WTC11 (cell line): ENCODE results near the gene MLST8. TPM values are rescaled to one million over a fixed set of nuclear protein-coding genes. Genes with fewer than 3 reads are reported as not detected.
A peak's percentile ranks its signal among the peaks of the same experiment; 100 is the strongest.

ENCODE experiments used
- ATAC-seq: fragments of 200-7000 bp; cut with Tn5 transposase; 2 replicates; pipeline ENCODE4 v1.10.0; 2021; ENCODE audit warnings: mild to moderate bottlenecking, moderate library complexity
- CTCF ChIA-PET: fragments of 300-600 bp; sonication (Branson Sonifier 250); formaldehyde crosslinking; loops from one replicate; lab custom pipeline; 2021; ENCODE audit warnings: antibody characterized with exemption; lab: Charles Lee
- POLR2A ChIA-PET: fragments of 350-600 bp; sonication (Branson Sonifier 250); formaldehyde crosslinking; loops from one replicate; lab custom pipeline; 2021; ENCODE audit warnings: antibody characterized with exemption; lab: Charles Lee
- DNase-seq: peaks from one replicate; pipeline ENCODE4 v3.0.0; 2021; ENCODE audit warnings: low spot score
- H3K27ac Mint-ChIP-seq: 2 replicates; pipeline ENCODE4 v1.8.0; 2021; ENCODE audit warnings: mixed read lengths
- H3K27me3 Mint-ChIP-seq: 2 replicates; pipeline ENCODE4 v1.8.0; 2021; ENCODE audit warnings: low read depth, mild to moderate bottlenecking, moderate library complexity, mixed read lengths
- H3K36me3 Mint-ChIP-seq: 2 replicates; pipeline ENCODE4 v1.8.0; 2021; ENCODE audit warnings: mixed read lengths
- H3K4me1 Mint-ChIP-seq: 2 replicates; pipeline ENCODE4 v1.8.0; 2022; ENCODE audit warnings: mixed read lengths
- H3K4me3 Mint-ChIP-seq: 2 replicates; pipeline ENCODE4 v1.8.0; 2021; ENCODE audit warnings: mild to moderate bottlenecking, moderate library complexity, mixed read lengths
- H3K9me3 Mint-ChIP-seq: 2 replicates; pipeline ENCODE4 v1.8.0; 2021; ENCODE audit warnings: mixed read lengths
- ATF6 ChIP-seq: sonication (generic); formaldehyde crosslinking; IDR thresholded peaks from 2 replicates; pipeline ENCODE4 v1.8.1; 2023; ENCODE audit warnings: mild to moderate bottlenecking, missing genetic modification reagents
- E2F1 ChIP-seq: sonication (generic); formaldehyde crosslinking; IDR thresholded peaks from 2 replicates; pipeline ENCODE4 v1.8.0; 2022; ENCODE audit warnings: mild to moderate bottlenecking, missing genetic modification reagents
- E2F4 ChIP-seq: sonication (generic); formaldehyde crosslinking; IDR thresholded peaks from 2 replicates; pipeline ENCODE4 v1.8.1; 2022; ENCODE audit warnings: low read depth, mild to moderate bottlenecking, moderate library complexity, missing genetic modification reagents, borderline replicate concordance
- ELF4 ChIP-seq: sonication (generic); formaldehyde crosslinking; IDR thresholded peaks from 2 replicates; pipeline ENCODE4 v1.8.1; 2022; ENCODE audit warnings: low read depth, mild to moderate bottlenecking, moderate library complexity, missing genetic modification reagents
- FOXK1 ChIP-seq: sonication (generic); formaldehyde crosslinking; IDR thresholded peaks from 2 replicates; pipeline ENCODE4 v1.8.0; 2022; ENCODE audit warnings: mild to moderate bottlenecking, moderate library complexity, missing genetic modification reagents
- FOXP1 ChIP-seq: sonication (generic); formaldehyde crosslinking; IDR thresholded peaks from 2 replicates; pipeline ENCODE4 v1.8.0; 2022; ENCODE audit warnings: missing genetic modification reagents, mild to moderate bottlenecking, moderate library complexity, borderline replicate concordance
- FOXP4 ChIP-seq: sonication (generic); formaldehyde crosslinking; IDR thresholded peaks from 2 replicates; pipeline ENCODE4 v1.8.0; 2022; ENCODE audit warnings: mild to moderate bottlenecking, missing genetic modification reagents
- GABPB1 ChIP-seq: sonication (generic); formaldehyde crosslinking; IDR thresholded peaks from 2 replicates; pipeline ENCODE4 v1.8.1; 2023; ENCODE audit warnings: mild to moderate bottlenecking, missing genetic modification reagents
- NFATC4 ChIP-seq: fragments of 250-450 bp; sonication (Bioruptor Pico); IDR thresholded peaks from 2 replicates; pipeline ENCODE4 v1.9.0; 2021; ENCODE audit warnings: mild to moderate bottlenecking
- NFYB ChIP-seq: sonication (generic); formaldehyde crosslinking; conservative IDR thresholded peaks from 2 replicates; pipeline ENCODE4 v1.8.0; 2022; ENCODE audit warnings: low read depth, missing genetic modification reagents
- NR2C2 ChIP-seq: sonication (generic); formaldehyde crosslinking; IDR thresholded peaks from 2 replicates; pipeline ENCODE4 v1.8.0; 2022; ENCODE audit warnings: mild to moderate bottlenecking, missing genetic modification reagents
- RELA ChIP-seq: sonication (generic); formaldehyde crosslinking; IDR thresholded peaks from 2 replicates; pipeline ENCODE4 v1.8.1; 2022; ENCODE audit warnings: missing genetic modification reagents, mild to moderate bottlenecking, borderline replicate concordance
- SP1 ChIP-seq: sonication (generic); formaldehyde crosslinking; conservative IDR thresholded peaks from 2 replicates; pipeline ENCODE4 v1.8.1; 2022; ENCODE audit warnings: missing genetic modification reagents
- TCF7 ChIP-seq: sonication (generic); formaldehyde crosslinking; IDR thresholded peaks from 2 replicates; pipeline ENCODE4 v1.8.0; 2022; ENCODE audit warnings: mild to moderate bottlenecking, low read depth, missing genetic modification reagents, moderate library complexity
- TEAD4 ChIP-seq: sonication (generic); formaldehyde crosslinking; IDR thresholded peaks from 2 replicates; pipeline ENCODE4 v1.8.0; 2022; ENCODE audit warnings: mild to moderate bottlenecking, missing genetic modification reagents
- TP53 ChIP-seq: sonication (generic); formaldehyde crosslinking; IDR thresholded peaks from 2 replicates; pipeline ENCODE4 v1.8.1; 2023; ENCODE audit warnings: mild to moderate bottlenecking, missing genetic modification reagents
- ZNF232 ChIP-seq: sonication (generic); formaldehyde crosslinking; IDR thresholded peaks from 2 replicates; pipeline ENCODE4 v1.8.0; 2022; ENCODE audit warnings: mild to moderate bottlenecking, missing genetic modification reagents
- ZNF263 ChIP-seq: sonication (generic); formaldehyde crosslinking; IDR thresholded peaks from 2 replicates; pipeline ENCODE4 v1.8.1; 2022; ENCODE audit warnings: low read depth, mild to moderate bottlenecking, moderate library complexity, missing genetic modification reagents
- ZNF396 ChIP-seq: fragments of 250-450 bp; sonication (Bioruptor Pico); IDR thresholded peaks from 2 replicates; pipeline ENCODE4 v1.8.0; 2021; ENCODE audit warnings: mild to moderate bottlenecking, moderate library complexity, borderline replicate concordance
- ZNF671 ChIP-seq: fragments of 250-450 bp; sonication (Bioruptor Pico); IDR thresholded peaks from 2 replicates; pipeline ENCODE4 v1.8.0; 2021; ENCODE audit warnings: mild to moderate bottlenecking
- total RNA-seq: library from RNA; stranded (reverse); gene quantifications from 3 replicates; pipeline ENCODE4 v1.2.3, GENCODE V29; 2021
- TF ChIP-seq, protein P1 (sequence below): fragments of 250-450 bp; sonication (Bioruptor Pico); IDR thresholded peaks from 2 replicates; pipeline ENCODE4 v1.8.0; 2021; ENCODE audit warnings: mild to moderate bottlenecking
- TF ChIP-seq, protein P2 (sequence below): sonication (generic); formaldehyde crosslinking; IDR thresholded peaks from 2 replicates; pipeline ENCODE4 v1.8.1; 2023; ENCODE audit warnings: mild to moderate bottlenecking, missing genetic modification reagents, moderate library complexity
- TF ChIP-seq, protein P3 (sequence below): sonication (generic); formaldehyde crosslinking; IDR thresholded peaks from 2 replicates; pipeline ENCODE4 v1.8.1; 2022; ENCODE audit warnings: low read depth, missing genetic modification reagents, borderline replicate concordance
- TF ChIP-seq, protein P4 (sequence below): sonication (generic); formaldehyde crosslinking; conservative IDR thresholded peaks from 2 replicates; pipeline ENCODE4 v1.8.1; 2022; ENCODE audit warnings: mild to moderate bottlenecking, missing genetic modification reagents

Gene MLST8
- total RNA-seq, 1 experiment from 2014 or later, result 71.6 TPM

DNA sequence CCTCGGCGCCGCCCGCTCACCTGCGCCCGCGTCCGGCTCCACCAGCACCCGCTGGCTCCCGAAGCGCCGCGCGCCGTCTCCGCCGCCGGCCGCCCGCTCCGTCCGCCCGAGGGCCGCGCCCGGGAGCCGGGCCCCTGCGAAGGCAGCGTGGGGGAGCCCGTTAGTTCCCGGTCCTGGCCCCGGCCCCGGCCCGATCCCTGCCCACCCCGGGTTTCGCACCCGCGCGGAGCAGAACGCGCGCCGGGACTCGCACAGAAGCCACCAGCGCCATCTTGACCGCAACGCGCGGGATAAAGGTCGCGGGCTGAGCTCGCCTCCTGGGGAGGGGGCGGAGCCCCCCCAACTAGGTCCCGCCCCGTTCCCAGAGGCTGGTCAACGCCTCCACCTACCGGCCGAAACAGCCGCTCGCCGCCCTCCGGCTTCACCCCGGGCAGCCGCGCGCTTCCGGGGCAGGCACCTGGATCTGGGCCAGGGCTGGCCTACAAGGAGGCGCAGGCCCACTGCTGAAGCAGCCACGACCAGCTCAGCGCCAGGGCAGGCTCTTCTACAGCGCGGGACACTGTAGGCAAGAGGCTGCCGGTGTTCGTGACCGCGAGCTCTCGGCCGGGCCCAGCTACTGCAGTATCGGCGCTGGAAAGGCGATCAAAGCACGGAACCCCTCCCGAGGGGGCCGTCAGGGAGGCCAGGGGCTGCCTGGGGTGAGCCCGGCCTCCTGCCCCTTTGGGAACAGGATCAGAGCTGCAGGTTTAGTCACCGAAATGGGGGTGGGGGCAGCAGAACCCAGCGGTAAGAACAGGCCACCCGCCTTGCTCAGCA is 46.2 kb downstream of the MLST8 start, which contains the start of gene ECI1:
Gene ECI1 (minus strand): TSS at position 292 of the 816 bp plus-strand sequence. CDS start 21 bp downstream, at position 271.
- CTCF ChIA-PET, result interaction anchor here (0.6 to 3.8 kb wide), 27 partner anchors 10 to 882 kb away, joined by 3 to 62 read pairs (median 5); partner anchors contain the start of genes CASKIN1, CEMP1, DNASE1L2 and E4F1
- peak within 1 kb of the TSS; percentile 98 for H3K27ac Mint-ChIP-seq
- no peak for TF ChIP-seq TEAD4
- peak; percentile 89; the same call in 1 of the 2 replicates for TF ChIP-seq ZNF671
- TF ChIP-seq, protein P1, sequence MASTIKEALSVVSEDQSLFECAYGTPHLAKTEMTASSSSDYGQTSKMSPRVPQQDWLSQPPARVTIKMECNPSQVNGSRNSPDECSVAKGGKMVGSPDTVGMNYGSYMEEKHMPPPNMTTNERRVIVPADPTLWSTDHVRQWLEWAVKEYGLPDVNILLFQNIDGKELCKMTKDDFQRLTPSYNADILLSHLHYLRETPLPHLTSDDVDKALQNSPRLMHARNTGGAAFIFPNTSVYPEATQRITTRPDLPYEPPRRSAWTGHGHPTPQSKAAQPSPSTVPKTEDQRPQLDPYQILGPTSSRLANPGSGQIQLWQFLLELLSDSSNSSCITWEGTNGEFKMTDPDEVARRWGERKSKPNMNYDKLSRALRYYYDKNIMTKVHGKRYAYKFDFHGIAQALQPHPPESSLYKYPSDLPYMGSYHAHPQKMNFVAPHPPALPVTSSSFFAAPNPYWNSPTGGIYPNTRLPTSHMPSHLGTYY, result peak; percentile 30; the same call in 1 of the 2 replicates
- TF ChIP-seq TP53 (CRISPR knock-in tag), result peak; percentile 82; the same call in 1 of the 2 replicates
- TF ChIP-seq, protein P2, sequence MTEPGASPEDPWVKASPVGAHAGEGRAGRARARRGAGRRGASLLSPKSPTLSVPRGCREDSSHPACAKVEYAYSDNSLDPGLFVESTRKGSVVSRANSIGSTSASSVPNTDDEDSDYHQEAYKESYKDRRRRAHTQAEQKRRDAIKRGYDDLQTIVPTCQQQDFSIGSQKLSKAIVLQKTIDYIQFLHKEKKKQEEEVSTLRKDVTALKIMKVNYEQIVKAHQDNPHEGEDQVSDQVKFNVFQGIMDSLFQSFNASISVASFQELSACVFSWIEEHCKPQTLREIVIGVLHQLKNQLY, result peak; percentile 91; the same call in 1 of the 2 replicates
- TF ChIP-seq, protein P3, sequence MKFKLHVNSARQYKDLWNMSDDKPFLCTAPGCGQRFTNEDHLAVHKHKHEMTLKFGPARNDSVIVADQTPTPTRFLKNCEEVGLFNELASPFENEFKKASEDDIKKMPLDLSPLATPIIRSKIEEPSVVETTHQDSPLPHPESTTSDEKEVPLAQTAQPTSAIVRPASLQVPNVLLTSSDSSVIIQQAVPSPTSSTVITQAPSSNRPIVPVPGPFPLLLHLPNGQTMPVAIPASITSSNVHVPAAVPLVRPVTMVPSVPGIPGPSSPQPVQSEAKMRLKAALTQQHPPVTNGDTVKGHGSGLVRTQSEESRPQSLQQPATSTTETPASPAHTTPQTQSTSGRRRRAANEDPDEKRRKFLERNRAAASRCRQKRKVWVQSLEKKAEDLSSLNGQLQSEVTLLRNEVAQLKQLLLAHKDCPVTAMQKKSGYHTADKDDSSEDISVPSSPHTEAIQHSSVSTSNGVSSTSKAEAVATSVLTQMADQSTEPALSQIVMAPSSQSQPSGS (CRISPR knock-in tag), result no peak
- no peak for TF ChIP-seq E2F4
- TF ChIP-seq FOXP1 (CRISPR knock-in tag), result no peak; the same call in none of the 2 replicates
- no peak for TF ChIP-seq E2F1 (CRISPR knock-in tag)
- TF ChIP-seq NFYB (CRISPR knock-in tag), result no peak
- no peak for TF ChIP-seq ZNF396 (CRISPR knock-in tag)
- peak; percentile 62; the same call in 1 of the 2 replicates for TF ChIP-seq ELF4 (CRISPR knock-in tag)
- 0 out of 2 replicates have a peak, but pooled peaks have one; percentile 16 for TF ChIP-seq ZNF263 (CRISPR knock-in tag)
- TF ChIP-seq GABPB1, result peak; percentile 56; the same call in 1 of the 2 replicates
- peak; percentile 59; the same call in 1 of the 2 replicates for TF ChIP-seq RELA (CRISPR knock-in tag)
- TF ChIP-seq ZNF232, result no peak
- no peak for TF ChIP-seq ATF6 (CRISPR knock-in tag)
- TF ChIP-seq FOXK1 (CRISPR knock-in tag), result no peak; the same call in 1 of the 2 replicates
- TF ChIP-seq SP1 (CRISPR knock-in tag), result peak; percentile 94
- no peak for TF ChIP-seq TCF7
- TF ChIP-seq, protein P4, sequence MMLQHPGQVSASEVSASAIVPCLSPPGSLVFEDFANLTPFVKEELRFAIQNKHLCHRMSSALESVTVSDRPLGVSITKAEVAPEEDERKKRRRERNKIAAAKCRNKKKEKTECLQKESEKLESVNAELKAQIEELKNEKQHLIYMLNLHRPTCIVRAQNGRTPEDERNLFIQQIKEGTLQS, result no peak
- TF ChIP-seq NFATC4 (CRISPR knock-in tag), result 0 out of 2 replicates have a peak, but pooled peaks have one; percentile 53
- no peak for TF ChIP-seq NR2C2 (CRISPR knock-in tag)
- TF ChIP-seq FOXP4 (CRISPR knock-in tag), result 0 out of 2 replicates have a peak, but pooled peaks have one; percentile 62

More for the DNA sequence above, 46.2 kb downstream of the MLST8 start, which contains the start of gene ECI1:
- Mint-ChIP-seq H3K27me3 (no peaks in the 10 kb centered on the region), H3K36me3 (peaks cover 36% of the 10 kb centered on the region), H3K4me3 (peak within 1 kb of the TSS; percentile 92), H3K4me1 (peaks cover 9% of the 10 kb centered on the region), H3K9me3 (no peaks in the 10 kb centered on the region)
- POLR2A ChIA-PET, result interaction anchor here (0.5 to 4.7 kb wide), 15 partner anchors 11 to 1657 kb away, joined by 3 to 28 read pairs (median 6); partner anchors contain the start of genes ABCA3, BRICD5, DNASE1L2 and MLST8
- DNase-seq (peak; percentile 94), ATAC-seq (peak; percentile 93)
